ENCODE data around the gene CCL4.
A peak's percentile ranks its signal among the peaks of the same experiment; 100 is the strongest.
"Not testable (repeated sequence)": the region's sequence is repeated elsewhere in the genome, so short reads cannot be mapped to it uniquely, and the experiment has no call there.

The CCL4 gene

DNA sequence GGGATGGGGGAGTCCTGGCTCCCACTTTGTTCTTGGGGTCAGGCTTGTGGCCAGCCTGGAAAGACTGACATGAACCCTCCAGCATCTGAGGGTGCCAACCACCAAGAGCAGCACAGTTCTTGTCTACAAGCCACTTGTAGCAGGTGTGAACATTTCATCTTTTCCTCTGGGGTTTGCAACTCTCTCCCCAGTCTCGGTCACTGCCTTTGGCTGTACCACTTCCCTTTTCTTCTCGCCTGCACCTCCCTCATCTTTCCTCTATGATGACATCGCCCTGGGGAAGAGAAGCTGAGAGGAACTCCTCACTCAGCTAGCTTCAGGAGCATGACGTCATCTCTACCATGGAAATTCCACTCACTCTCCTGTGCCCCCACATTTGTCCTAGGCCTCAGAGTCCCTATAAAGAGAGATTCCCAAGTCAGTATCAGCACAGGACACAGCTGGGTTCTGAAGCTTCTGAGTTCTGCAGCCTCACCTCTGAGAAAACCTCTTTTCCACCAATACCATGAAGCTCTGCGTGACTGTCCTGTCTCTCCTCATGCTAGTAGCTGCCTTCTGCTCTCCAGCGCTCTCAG lies at the start of gene CCL4:
CCL4 (plus strand) TSS at position 427 of the 575 bp plus-strand sequence; CDS start at position 506, 79 bp downstream.
- H3K27me3 ChIP-seq, H4K20me1 ChIP-seq, H3K27ac ChIP-seq, H3K36me3 ChIP-seq, H3K4me3 ChIP-seq, H3K9ac ChIP-seq, H3K9me3 ChIP-seq: not testable (repeated sequence)
- TF ChIP-seq Cebpa-rat (IDR thresholded peaks at IDR 0.05), result peak; percentile 35; the same call in 1 of the 2 replicates
- H3K4me1 ChIP-seq, result peaks cover 47% of the 10 kb centered on the region
- peak within 1 kb of the TSS; percentile 73 for H3K4me2 ChIP-seq

DNA sequence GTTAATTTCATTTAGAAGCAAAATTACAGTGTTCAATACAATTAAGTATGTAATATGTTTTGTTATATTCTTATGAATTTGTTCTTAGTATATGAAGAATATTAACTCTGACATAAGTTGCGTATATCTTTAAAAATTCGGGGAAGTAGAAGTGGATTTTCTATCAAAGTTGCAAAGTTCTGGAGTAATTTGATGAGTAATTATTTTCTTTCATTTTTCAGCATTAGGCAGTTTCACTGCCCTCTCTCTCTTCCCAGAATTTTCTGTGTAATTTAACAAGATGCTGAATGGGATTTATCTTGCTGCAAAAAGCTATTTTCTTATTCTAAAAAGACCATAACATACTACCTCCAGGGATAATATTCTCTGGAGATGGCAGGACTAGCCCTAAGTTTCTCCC lies 48.5 kb upstream of the CCL4 start:
- Histone ChIP-seq H3K36me3 (no peaks in the 10 kb centered on the region), H3K9me3 (peaks cover 9% of the 10 kb centered on the region), H3K27ac (no peak overlapping the region), H3K4me1 (no peaks in the 10 kb centered on the region), H3K27me3 (no peaks in the 10 kb centered on the region), H3K4me3 (no peak overlapping the region), H4K20me1 (no peaks in the 10 kb centered on the region), H3K4me2 (no peak overlapping the region), H3K9ac (no peak overlapping the region)
- TF ChIP-seq Cebpa-rat (IDR thresholded peaks at IDR 0.05), result no peak

DNA sequence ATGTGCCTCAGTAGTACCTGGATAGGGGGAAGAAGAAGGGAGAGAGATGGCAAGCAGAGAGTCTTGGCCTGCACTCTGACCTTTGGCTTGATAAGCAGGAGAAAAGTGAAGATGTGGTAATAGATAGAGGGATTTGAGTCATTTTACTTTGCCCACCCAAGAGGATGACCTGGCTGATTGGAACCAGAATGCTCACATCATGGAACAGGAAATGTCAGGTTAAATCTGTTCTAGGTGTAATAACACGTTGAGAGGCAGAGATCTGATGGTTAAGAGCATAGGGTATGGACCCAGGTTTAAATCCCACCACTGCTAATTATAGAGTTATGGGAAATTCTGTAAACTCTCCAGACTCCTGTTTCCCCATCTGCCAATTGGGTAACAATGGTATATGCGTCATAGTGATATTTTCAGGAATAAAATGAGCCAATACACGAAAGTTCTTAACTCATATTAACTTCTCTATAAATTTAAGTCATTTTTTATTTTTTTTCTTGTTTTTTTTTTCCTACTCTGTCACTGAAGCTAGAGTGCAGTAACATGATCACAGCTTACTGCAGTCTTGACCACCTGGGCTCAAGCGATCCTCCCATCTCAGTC lies 47.6 kb upstream of the CCL4 start:
- no peaks in the 10 kb centered on the region for H4K20me1 ChIP-seq
- H3K4me1 ChIP-seq, result no peaks in the 10 kb centered on the region
- no peak overlapping the region for H3K9ac ChIP-seq
- H3K27ac ChIP-seq, result no peak overlapping the region
- H3K4me3 ChIP-seq, result no peak overlapping the region
- H3K36me3 ChIP-seq, result no peaks in the 10 kb centered on the region
- no peaks in the 10 kb centered on the region for H3K27me3 ChIP-seq
- no peak overlapping the region for H3K4me2 ChIP-seq
- no peak for TF ChIP-seq Cebpa-rat (IDR thresholded peaks at IDR 0.05)
- peaks cover under 1% of the 10 kb centered on the region; the same call in 1 of the 2 replicates for H3K9me3 ChIP-seq

DNA sequence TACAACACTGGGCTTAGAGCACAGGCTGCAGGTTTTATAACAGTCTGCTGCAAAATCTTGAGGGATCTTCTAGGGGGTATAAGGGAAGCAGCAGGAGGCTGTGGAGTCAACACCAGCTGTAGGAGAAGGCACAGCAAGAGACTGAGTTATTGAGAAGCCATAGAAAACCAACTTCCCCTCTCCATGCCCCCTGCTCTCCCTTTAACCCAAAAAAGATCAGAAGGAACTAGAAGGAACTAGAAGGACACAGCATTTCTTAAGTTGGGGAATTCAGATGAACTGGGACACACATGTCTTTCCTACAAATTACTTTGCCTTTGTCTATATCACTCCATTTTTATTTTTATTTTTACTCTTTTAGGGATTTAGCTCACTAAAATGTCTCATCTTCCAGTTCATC lies 45.7 kb upstream of the CCL4 start:
- no peaks in the 10 kb centered on the region for H3K27me3 ChIP-seq
- no peak overlapping the region for H3K4me2 ChIP-seq
- H3K36me3 ChIP-seq, result no peaks in the 10 kb centered on the region
- H3K27ac ChIP-seq, result no peak overlapping the region
- H3K9ac ChIP-seq, result no peak overlapping the region
- no peak for TF ChIP-seq Cebpa-rat (IDR thresholded peaks at IDR 0.05)
- no peak overlapping the region for H3K4me3 ChIP-seq
- no peaks in the 10 kb centered on the region for H3K4me1 ChIP-seq
- no peaks in the 10 kb centered on the region for H3K9me3 ChIP-seq
- H4K20me1 ChIP-seq, result no peaks in the 10 kb centered on the region

DNA sequence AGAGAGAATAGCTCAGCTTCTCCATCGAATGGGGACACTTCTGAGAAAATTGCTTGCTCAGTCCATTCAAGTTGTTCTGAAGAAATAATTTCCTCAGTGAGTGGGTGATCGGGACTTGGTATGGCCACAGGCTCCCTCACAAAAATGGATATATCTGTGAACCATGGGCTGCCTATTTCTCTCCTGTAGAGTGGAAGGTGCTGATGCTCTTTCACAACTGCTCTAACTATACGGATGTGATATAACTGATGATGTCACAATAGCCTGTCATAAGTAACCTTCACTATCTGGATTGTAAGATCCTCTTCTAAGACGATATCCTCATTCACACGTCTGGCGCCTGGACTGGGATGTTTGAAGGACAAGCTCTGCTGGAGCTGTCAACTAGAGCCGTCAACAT lies 44.2 kb upstream of the CCL4 start:
- no peak overlapping the region for H3K4me3 ChIP-seq
- no peak for TF ChIP-seq Cebpa-rat (IDR thresholded peaks at IDR 0.05)
- no peak overlapping the region for H3K9ac ChIP-seq
- peaks cover 8% of the 10 kb centered on the region; the same call in 1 of the 2 replicates for H3K4me1 ChIP-seq
- 0 out of 2 replicates have a peak, but pooled peaks cover 3% of the 10 kb centered on the region for H3K9me3 ChIP-seq
- H4K20me1 ChIP-seq, result no peaks in the 10 kb centered on the region
- H3K4me2 ChIP-seq, result no peak overlapping the region
- no peaks in the 10 kb centered on the region for H3K36me3 ChIP-seq
- H3K27ac ChIP-seq, result no peak overlapping the region
- H3K27me3 ChIP-seq, result no peaks in the 10 kb centered on the region

DNA sequence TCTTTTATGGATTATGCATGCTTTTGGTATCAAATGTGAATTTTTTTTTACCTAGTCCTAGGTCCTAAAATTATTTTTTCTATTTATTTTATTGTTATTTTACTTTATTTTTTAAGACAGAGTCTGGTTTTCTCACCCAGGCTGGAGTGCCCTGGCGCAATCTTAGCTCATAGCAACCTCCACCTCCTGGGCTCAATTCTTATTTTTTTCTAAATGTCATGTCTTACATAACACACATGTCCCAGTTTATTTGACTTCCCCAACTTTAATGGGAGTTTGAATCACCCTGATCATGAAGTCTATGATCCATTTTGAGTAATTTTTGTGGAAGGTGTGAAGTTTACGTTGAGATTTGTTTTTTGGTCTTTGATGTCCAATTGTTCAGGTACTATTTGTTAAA lies 42.8 kb upstream of the CCL4 start:
- H4K20me1 ChIP-seq, result no peaks in the 10 kb centered on the region
- no peak overlapping the region for H3K27ac ChIP-seq
- H3K4me2 ChIP-seq, result no peak overlapping the region
- no peak for TF ChIP-seq Cebpa-rat (IDR thresholded peaks at IDR 0.05)
- no peaks in the 10 kb centered on the region for H3K27me3 ChIP-seq
- no peaks in the 10 kb centered on the region for H3K36me3 ChIP-seq
- no peak overlapping the region for H3K4me3 ChIP-seq
- H3K9ac ChIP-seq, result no peak overlapping the region
- H3K4me1 ChIP-seq, result peaks cover 8% of the 10 kb centered on the region; the same call in 1 of the 2 replicates
- 0 out of 2 replicates have a peak, but pooled peaks cover 3% of the 10 kb centered on the region for H3K9me3 ChIP-seq

DNA sequence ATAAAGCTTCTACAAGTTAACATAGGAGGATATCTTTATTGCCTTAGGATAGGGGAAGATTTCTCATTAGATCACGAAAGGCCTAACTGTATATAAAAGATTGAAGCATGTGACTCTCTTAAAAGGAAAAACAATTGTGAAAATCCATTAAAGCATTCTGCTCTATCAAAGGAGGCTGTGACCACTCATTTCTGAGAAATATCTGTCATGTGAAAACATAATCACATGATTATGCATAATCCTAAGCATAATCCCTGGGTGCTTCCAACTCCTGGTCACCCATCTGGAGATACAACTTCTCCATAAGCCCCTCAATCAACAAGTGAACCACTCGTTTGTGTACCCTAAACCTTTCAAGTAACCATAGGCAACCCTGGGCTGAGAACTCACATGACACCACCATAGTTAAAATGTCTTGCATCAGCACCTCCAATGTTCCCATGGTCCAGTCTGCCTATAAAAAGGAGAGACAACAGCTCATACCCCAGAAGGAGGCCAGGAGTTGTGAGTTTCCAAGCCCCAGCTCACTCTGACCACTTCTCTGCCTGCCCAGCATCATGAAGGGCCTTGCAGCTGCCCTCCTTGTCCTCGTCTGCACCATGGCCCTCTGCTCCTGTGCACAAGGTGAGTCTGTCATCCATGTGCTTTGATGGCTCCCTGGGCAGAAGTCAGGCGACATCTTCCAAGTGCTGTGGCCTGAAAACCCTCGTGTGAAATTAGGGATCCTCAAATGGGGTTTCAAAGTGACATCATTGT lies 39.7 kb upstream of the CCL4 start, which contains the start of gene CCL18:
CCL18 (plus strand) TSS at position 487 of the 756 bp plus-strand sequence; CDS start at position 558, 71 bp downstream.
- no peak within 1 kb of the TSS for H3K9ac ChIP-seq
- no peaks in the 10 kb centered on the region for H4K20me1 ChIP-seq
- peaks cover 8% of the 10 kb centered on the region; the same call in 1 of the 2 replicates for H3K4me1 ChIP-seq
- 0 out of 2 replicates have a peak, but pooled peaks cover 3% of the 10 kb centered on the region for H3K9me3 ChIP-seq
- no peak within 1 kb of the TSS for H3K27ac ChIP-seq
- H3K36me3 ChIP-seq, result no peaks in the 10 kb centered on the region
- H3K27me3 ChIP-seq, result no peaks in the 10 kb centered on the region
- no peak within 1 kb of the TSS for H3K4me3 ChIP-seq
- no peak for TF ChIP-seq Cebpa-rat (IDR thresholded peaks at IDR 0.05)
- H3K4me2 ChIP-seq, result no peak within 1 kb of the TSS

DNA sequence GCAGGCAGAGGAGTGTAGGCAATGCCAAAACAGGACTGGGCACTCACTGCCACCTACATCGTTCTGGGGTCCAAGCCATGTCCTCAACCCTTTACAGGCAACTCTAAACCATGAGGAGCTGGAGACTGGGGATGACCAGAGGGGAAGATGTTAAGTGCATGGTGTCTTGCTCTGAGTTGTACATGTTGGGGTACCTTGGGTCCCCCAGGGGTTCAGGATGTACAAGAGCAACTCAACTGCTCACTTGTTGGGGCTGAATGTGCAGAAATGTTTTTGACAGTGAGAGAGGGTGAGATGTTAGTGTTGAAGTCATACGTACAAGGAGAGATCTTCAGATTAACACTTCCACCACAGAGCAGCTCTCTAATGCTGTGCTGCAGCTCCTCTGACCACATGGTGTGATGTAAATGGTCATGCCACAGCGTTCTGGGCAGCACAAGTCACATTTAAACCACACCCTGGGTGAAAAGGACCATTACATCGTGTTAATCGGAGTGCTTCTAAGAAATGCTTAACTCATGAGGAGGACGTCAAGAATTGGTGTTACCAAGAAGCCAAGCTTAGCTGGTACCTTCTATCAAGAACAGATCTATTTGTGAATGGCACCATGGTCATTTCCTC lies 37.2 kb upstream of the CCL4 start:
- H3K27ac ChIP-seq, result no peak overlapping the region
- no peak for TF ChIP-seq Cebpa-rat (IDR thresholded peaks at IDR 0.05)
- H3K9ac ChIP-seq, result no peak overlapping the region
- H3K36me3 ChIP-seq, result no peaks in the 10 kb centered on the region
- no peak overlapping the region for H3K4me3 ChIP-seq
- H4K20me1 ChIP-seq, result no peaks in the 10 kb centered on the region
- H3K27me3 ChIP-seq, result no peaks in the 10 kb centered on the region
- no peak overlapping the region for H3K4me2 ChIP-seq
- H3K9me3 ChIP-seq, result 0 out of 2 replicates have a peak, but pooled peaks cover 3% of the 10 kb centered on the region
- peaks cover 8% of the 10 kb centered on the region; the same call in 1 of the 2 replicates for H3K4me1 ChIP-seq

DNA sequence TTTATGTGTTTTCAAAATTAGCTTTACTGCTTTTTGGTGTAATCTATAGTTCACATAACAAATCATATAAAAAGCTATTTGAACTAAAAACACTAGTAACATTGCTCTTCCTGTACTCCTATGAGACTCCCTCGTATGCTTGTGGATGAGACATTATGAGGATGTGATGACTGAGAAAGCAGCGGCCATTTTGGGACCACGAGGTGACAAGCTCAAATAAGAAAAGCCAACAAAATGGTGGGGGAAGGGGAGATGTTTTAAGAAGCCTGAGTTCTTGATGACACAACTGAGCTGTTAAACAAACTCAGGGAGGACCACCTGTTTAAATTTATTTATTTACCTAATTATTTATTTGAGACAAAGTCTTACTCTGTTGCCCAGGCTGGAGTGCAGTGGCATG lies 35.1 kb upstream of the CCL4 start:
- Histone ChIP-seq H3K9ac (no peak overlapping the region), H4K20me1 (no peaks in the 10 kb centered on the region), H3K9me3 (0 out of 2 replicates have a peak, but pooled peaks cover 3% of the 10 kb centered on the region), H3K4me2 (no peak overlapping the region), H3K4me1 (peaks cover 7% of the 10 kb centered on the region; the same call in 1 of the 2 replicates), H3K27me3 (no peaks in the 10 kb centered on the region), H3K27ac (no peak overlapping the region), H3K36me3 (no peaks in the 10 kb centered on the region), H3K4me3 (no peak overlapping the region)
- TF ChIP-seq Cebpa-rat (IDR thresholded peaks at IDR 0.05), result no peak
